NT2/D1 (cell line): ENCODE data around the gene GDPGP1.

Experiments used
- SUZ12 ChIP-seq: IDR thresholded peaks from 2 replicates; pipeline ENCODE4 v1.6.1; 2011; ENCODE audit not compliant: insufficient read length, insufficient read depth; ENCODE audit errors: extremely low read depth
- YY1 ChIP-seq: IDR thresholded peaks from 2 replicates; pipeline ENCODE4 v1.6.1; 2011; ENCODE audit not compliant: insufficient read length, insufficient read depth
- ZNF274 ChIP-seq: IDR thresholded peaks from 2 replicates; pipeline ENCODE4 v1.6.1; 2011; ENCODE audit warnings: mild to moderate bottlenecking, low read depth, low read length

DNA sequence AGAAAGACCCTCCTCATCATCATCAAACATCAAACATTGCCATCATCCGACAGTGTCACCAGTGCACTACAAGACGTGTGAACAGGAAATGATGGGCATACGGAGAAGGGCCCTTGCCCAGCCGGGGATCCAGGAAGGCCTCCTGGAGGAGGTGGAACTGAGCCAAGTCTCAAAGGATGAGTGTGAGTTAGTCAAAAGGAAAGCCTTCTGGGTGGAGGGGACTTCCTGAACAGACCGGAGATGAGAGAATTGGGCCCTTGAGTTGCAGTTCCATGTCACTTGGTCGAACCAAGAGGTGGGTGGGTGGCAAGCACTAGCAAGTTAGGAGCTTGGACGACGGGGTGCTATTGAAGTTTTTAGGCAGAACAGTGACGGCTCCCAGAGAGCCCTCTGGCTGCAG lies 24.4 kb upstream of the GDPGP1 start:
- no peak for TF ChIP-seq ZNF274
- TF ChIP-seq SUZ12, result no peak
- no peak for TF ChIP-seq YY1
